Activated CD4-positive, alpha-beta memory T cell treated with anti-CD3 and anti-CD28 coated beads for 36 hours (primary cell): Measurements from ENCODE around the gene DENND1A. TPM values are rescaled to one million over a fixed set of nuclear protein-coding genes. Genes with fewer than 3 reads are reported as not detected.

Experiments
- CTCF ChIA-PET: fragments of 350-600 bp; sonication (Branson Sonifier 250); formaldehyde crosslinking; loops from one replicate; lab custom pipeline; 2021; ENCODE audit warnings: antibody characterized with exemption, inconsistent platforms; lab: Charles Lee
- POLR2A ChIA-PET: fragments of 350-600 bp; sonication (Branson Sonifier 250); formaldehyde crosslinking; loops from one replicate; lab custom pipeline; 2021; ENCODE audit warnings: antibody characterized with exemption; lab: Charles Lee
- DNase-seq: peaks from one replicate; pipeline ENCODE4 v3.0.0-alpha.2; 2020
- H3K27ac Mint-ChIP-seq: one replicate; pipeline ENCODE4 v1.8.0; 2021; ENCODE audit warnings: mixed read lengths
- H3K27me3 Mint-ChIP-seq: one replicate; pipeline ENCODE4 v1.8.0; 2021; ENCODE audit warnings: mixed read lengths
- H3K36me3 Mint-ChIP-seq: one replicate; pipeline ENCODE4 v1.8.0; 2021; ENCODE audit warnings: mixed read lengths
- H3K4me1 Mint-ChIP-seq: one replicate; pipeline ENCODE4 v1.8.0; 2021; ENCODE audit warnings: low read depth, mixed read lengths
- H3K4me3 Mint-ChIP-seq: one replicate; pipeline ENCODE4 v1.8.0; 2021; ENCODE audit warnings: mild to moderate bottlenecking, mixed read lengths
- H3K9me3 Mint-ChIP-seq: one replicate; pipeline ENCODE4 v1.8.0; 2021; ENCODE audit warnings: mixed read lengths
- intact Hi-C: fragments of 100-400 bp; cut with micrococcal nuclease; formaldehyde crosslinking; loops from one replicate; pipeline ENCODE4 v1.15.1; 2023
- total RNA-seq, 2 experiments: library from RNA; stranded (reverse); gene quantifications; one replicate each; pipeline ENCODE4 v1.2.3, GENCODE V29; 2021

The DENND1A gene
- total RNA-seq, 2 experiments from 2014 or later, result 17.3 to 18.0 TPM

GRCh38 chr9:123763910-123764588 lies 165.9 kb downstream of the DENND1A start:
- no peak overlapping the region for H3K27ac Mint-ChIP-seq
- H3K27me3 Mint-ChIP-seq, result no peaks in the 10 kb centered on the region
- no peaks in the 10 kb centered on the region for H3K9me3 Mint-ChIP-seq
- ChIA-PET CTCF (no interaction called here), POLR2A (no interaction called here)
- H3K36me3 Mint-ChIP-seq, result peaks cover 2% of the 10 kb centered on the region
- intact Hi-C loops, result no loop called here
- no peak for DNase-seq
- H3K4me1 Mint-ChIP-seq, result no peaks in the 10 kb centered on the region
- H3K4me3 Mint-ChIP-seq, result no peak overlapping the region

GRCh38 chr9:123761905-123762605 lies 167.9 kb downstream of the DENND1A start:
- ChIA-PET CTCF (no interaction called here), POLR2A (no interaction called here)
- H3K27ac Mint-ChIP-seq, result no peak overlapping the region
- peaks cover 4% of the 10 kb centered on the region for H3K36me3 Mint-ChIP-seq
- intact Hi-C loops, result no loop called here
- H3K4me3 Mint-ChIP-seq, result no peak overlapping the region
- no peaks in the 10 kb centered on the region for H3K9me3 Mint-ChIP-seq
- H3K4me1 Mint-ChIP-seq, result no peaks in the 10 kb centered on the region
- no peak for DNase-seq
- H3K27me3 Mint-ChIP-seq, result no peaks in the 10 kb centered on the region

GRCh38 chr9:123757960-123758359 lies 172.0 kb downstream of the DENND1A start:
- Mint-ChIP-seq H3K4me3 (no peak overlapping the region), H3K36me3 (peaks cover 7% of the 10 kb centered on the region), H3K9me3 (no peaks in the 10 kb centered on the region), H3K27ac (no peak overlapping the region), H3K27me3 (no peaks in the 10 kb centered on the region), H3K4me1 (no peaks in the 10 kb centered on the region)
- no peak for DNase-seq
- intact Hi-C loops, result no loop called here
- ChIA-PET CTCF (no interaction called here), POLR2A (no interaction called here)

DNA sequence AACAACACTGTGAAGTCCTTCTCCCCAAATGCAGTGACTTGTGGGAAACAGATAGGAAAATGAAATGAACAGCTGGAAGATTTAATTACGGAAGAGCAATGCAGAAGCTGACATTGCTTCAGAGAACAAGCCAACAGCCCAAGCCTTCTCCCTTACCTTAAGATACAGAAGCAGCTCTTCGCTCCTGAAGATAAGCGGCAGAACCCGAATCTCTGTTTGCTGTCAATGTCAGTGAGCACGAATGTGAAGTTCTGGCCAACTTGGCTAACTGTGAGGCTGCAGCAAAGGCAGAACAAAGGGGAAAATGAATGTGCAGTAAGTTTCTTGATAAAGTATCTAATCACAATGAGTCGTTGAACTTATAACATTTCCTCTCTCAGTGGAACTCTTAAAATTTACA lies 172.4 kb downstream of the DENND1A start:
- Mint-ChIP-seq H3K36me3 (peaks cover 7% of the 10 kb centered on the region), H3K27ac (no peak overlapping the region), H3K4me1 (no peaks in the 10 kb centered on the region), H3K27me3 (no peaks in the 10 kb centered on the region), H3K4me3 (no peak overlapping the region), H3K9me3 (no peaks in the 10 kb centered on the region)
- CTCF ChIA-PET, result no interaction called here
- DNase-seq, result no peak
- intact Hi-C loops, result no loop called here
- POLR2A ChIA-PET, result no interaction called here

GRCh38 chr9:123756484-123757106 lies 173.3 kb downstream of the DENND1A start:
- H3K9me3 Mint-ChIP-seq, result no peaks in the 10 kb centered on the region
- H3K27ac Mint-ChIP-seq, result no peak overlapping the region
- CTCF ChIA-PET, result no interaction called here
- H3K27me3 Mint-ChIP-seq, result no peaks in the 10 kb centered on the region
- peaks cover 7% of the 10 kb centered on the region for H3K36me3 Mint-ChIP-seq
- POLR2A ChIA-PET, result no interaction called here
- intact Hi-C loops, result no loop called here
- H3K4me1 Mint-ChIP-seq, result no peaks in the 10 kb centered on the region
- H3K4me3 Mint-ChIP-seq, result no peak overlapping the region
- DNase-seq, result no peak

GRCh38 chr9:123753669-123754258 lies 176.2 kb downstream of the DENND1A start:
- Mint-ChIP-seq H3K4me1 (peaks cover 15% of the 10 kb centered on the region), H3K4me3 (no peak overlapping the region), H3K36me3 (peaks cover 5% of the 10 kb centered on the region), H3K9me3 (no peaks in the 10 kb centered on the region), H3K27ac (no peak overlapping the region), H3K27me3 (no peaks in the 10 kb centered on the region)
- ChIA-PET POLR2A (no interaction called here), CTCF (no interaction called here)
- intact Hi-C loops, result no loop called here
- DNase-seq, result no peak

- CTCF ChIA-PET, result no interaction called here
- H3K9me3 Mint-ChIP-seq, result no peaks in the 10 kb centered on the region
- H3K4me3 Mint-ChIP-seq, result no peak overlapping the region
- no peak overlapping the region for H3K27ac Mint-ChIP-seq
- intact Hi-C loops, result no loop called here
- DNase-seq, result no peak
- POLR2A ChIA-PET, result no interaction called here
- peaks cover 5% of the 10 kb centered on the region for H3K36me3 Mint-ChIP-seq
- H3K27me3 Mint-ChIP-seq, result no peaks in the 10 kb centered on the region
- H3K4me1 Mint-ChIP-seq, result peaks cover 15% of the 10 kb centered on the region
Measured at GRCh38 chr9:123753016-123753415, 176.9 kb downstream of the DENND1A start.

DNA sequence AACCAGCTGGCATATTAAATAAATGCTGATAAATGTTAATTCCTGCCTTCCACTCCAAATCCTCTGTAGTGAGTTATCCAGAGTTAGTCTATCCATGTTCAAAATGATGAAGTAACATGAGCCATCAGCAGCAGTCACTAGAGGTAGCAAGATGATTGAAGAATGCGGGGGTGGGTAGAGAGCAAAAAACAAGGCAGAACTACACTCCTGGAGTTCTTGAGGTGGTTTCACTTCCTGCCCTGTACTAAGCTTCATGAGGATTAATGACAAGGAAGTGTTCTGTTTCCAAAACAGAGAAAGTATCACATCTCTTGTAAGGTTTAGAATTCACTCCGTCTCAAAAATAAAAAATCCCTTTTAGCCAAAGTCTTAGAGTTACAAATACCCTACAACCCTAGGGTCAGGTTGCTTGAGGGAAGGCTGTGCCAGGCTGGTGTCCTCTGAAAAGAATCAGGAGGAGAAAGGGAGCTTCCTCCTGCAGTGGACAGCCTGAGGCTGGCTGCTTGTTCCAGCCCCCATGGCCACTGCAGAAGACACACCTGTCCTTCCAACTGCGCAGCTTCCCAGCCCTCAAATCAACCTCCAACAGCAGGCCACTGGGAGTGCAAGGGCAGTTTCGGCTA lies 180.2 kb downstream of the DENND1A start:
- Mint-ChIP-seq H3K4me3 (no peak overlapping the region), H3K4me1 (peaks cover 15% of the 10 kb centered on the region), H3K36me3 (no peaks in the 10 kb centered on the region), H3K9me3 (no peaks in the 10 kb centered on the region), H3K27ac (no peak overlapping the region), H3K27me3 (no peaks in the 10 kb centered on the region)
- DNase-seq, result peak; percentile 12
- intact Hi-C loops, result no loop called here
- POLR2A ChIA-PET, result no interaction called here
- CTCF ChIA-PET, result interaction anchor here (1.2 kb wide), 1 partner anchor 15 kb away, joined by 3 read pairs; no protein-coding TSS in a partner anchor

GRCh38 chr9:123746765-123747164 lies 183.2 kb downstream of the DENND1A start:
- no peaks in the 10 kb centered on the region for H3K27me3 Mint-ChIP-seq
- H3K27ac Mint-ChIP-seq, result no peak overlapping the region
- CTCF ChIA-PET, result no interaction called here
- no peaks in the 10 kb centered on the region for H3K36me3 Mint-ChIP-seq
- no peak for DNase-seq
- POLR2A ChIA-PET, result no interaction called here
- H3K4me3 Mint-ChIP-seq, result no peak overlapping the region
- peaks cover 15% of the 10 kb centered on the region for H3K4me1 Mint-ChIP-seq
- intact Hi-C loops, result no loop called here
- no peaks in the 10 kb centered on the region for H3K9me3 Mint-ChIP-seq

GRCh38 chr9:123745933-123746332 lies 184.0 kb downstream of the DENND1A start:
- Mint-ChIP-seq H3K27ac (no peak overlapping the region), H3K4me3 (no peak overlapping the region), H3K27me3 (no peaks in the 10 kb centered on the region), H3K4me1 (peaks cover 15% of the 10 kb centered on the region), H3K36me3 (no peaks in the 10 kb centered on the region), H3K9me3 (no peaks in the 10 kb centered on the region)
- intact Hi-C loops, result no loop called here
- ChIA-PET POLR2A (no interaction called here), CTCF (no interaction called here)
- DNase-seq, result no peak

DNA sequence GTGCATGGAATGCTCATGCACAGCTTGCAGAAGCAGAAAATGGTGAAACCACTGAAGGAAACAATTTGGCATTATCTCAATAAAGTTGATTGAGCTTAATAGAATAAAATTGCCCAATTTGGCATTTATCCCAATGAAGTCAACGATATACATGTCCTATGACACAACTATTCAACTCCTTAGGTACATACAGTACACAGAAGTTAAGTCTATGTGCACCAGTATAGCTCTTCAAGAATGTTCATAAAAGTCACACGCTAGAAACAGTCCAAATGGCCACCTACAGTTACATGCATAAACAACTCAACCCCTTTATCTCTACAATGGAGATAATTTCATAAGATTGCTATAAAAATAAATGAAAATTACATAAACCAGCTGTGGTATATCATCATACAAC lies 184.5 kb downstream of the DENND1A start:
- DNase-seq, result no peak
- POLR2A ChIA-PET, result interaction anchor here (0.6 kb wide), 1 partner anchor 176 kb away, joined by 3 read pairs; no protein-coding TSS in a partner anchor
- H3K9me3 Mint-ChIP-seq, result no peaks in the 10 kb centered on the region
- CTCF ChIA-PET, result no interaction called here
- intact Hi-C loops, result no loop called here
- no peak overlapping the region for H3K4me3 Mint-ChIP-seq
- peaks cover 15% of the 10 kb centered on the region for H3K4me1 Mint-ChIP-seq
- H3K27ac Mint-ChIP-seq, result no peak overlapping the region
- no peaks in the 10 kb centered on the region for H3K36me3 Mint-ChIP-seq
- H3K27me3 Mint-ChIP-seq, result no peaks in the 10 kb centered on the region

DNA sequence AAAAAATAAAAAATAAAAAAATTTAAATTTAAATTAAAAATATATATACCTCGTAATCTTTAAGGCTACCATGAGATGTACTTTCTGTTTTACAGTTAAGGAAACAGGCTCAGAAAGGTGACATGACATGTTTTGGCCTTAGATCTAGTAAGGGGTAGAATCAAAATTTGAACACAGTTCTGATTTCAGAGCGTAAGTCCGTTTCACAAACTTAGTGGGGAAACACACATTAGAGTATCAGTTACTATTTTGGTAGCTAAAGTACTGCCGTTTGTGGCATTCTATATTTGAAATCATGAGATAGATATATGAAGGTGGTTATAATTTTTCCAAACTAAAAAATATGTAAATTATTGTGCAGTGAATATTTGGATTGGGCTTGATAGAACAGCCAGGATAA lies 186.2 kb downstream of the DENND1A start:
- Mint-ChIP-seq H3K27me3 (no peaks in the 10 kb centered on the region), H3K27ac (no peak overlapping the region), H3K4me1 (peaks cover under 1% of the 10 kb centered on the region), H3K4me3 (no peak overlapping the region), H3K9me3 (no peaks in the 10 kb centered on the region), H3K36me3 (no peaks in the 10 kb centered on the region)
- POLR2A ChIA-PET, result no interaction called here
- intact Hi-C loops, result no loop called here
- CTCF ChIA-PET, result no interaction called here
- DNase-seq, result no peak
